Lower lobe of right lung (tissue), 2 donors: Measurements from ENCODE around the gene DENND4B. TPM values are rescaled to one million over a fixed set of nuclear protein-coding genes. Genes with fewer than 3 reads are reported as not detected.
"Not testable (repeated sequence)": the region's sequence is repeated elsewhere in the genome, so short reads cannot be mapped to it uniquely, and the experiment has no call there.

Source experiments
- ATAC-seq, 2 donors: fragments of 200-7000 bp; cut with Tn5 transposase; one replicate each; pipeline ENCODE4 v1.9.1; 2020 to 2022; ENCODE audit warnings: mild to moderate bottlenecking in 2 of 2, moderate library complexity in 2 of 2
- DNase-seq: peaks from one replicate; pipeline ENCODE4 v3.0.0-alpha.2; 2020
- H3K27ac ChIP-seq: fragments of 200-600 bp; one replicate; pipeline ENCODE4 v1.8.0; 2022
- H3K27me3 ChIP-seq: fragments of 200-600 bp; one replicate; pipeline ENCODE4 v1.8.0; 2022; ENCODE audit warnings: low read depth
- H3K36me3 ChIP-seq: fragments of 200-600 bp; one replicate; pipeline ENCODE4 v1.8.0; 2022; ENCODE audit warnings: mild to moderate bottlenecking
- H3K4me1 ChIP-seq: fragments of 200-600 bp; one replicate; pipeline ENCODE4 v1.8.0; 2022
- H3K4me3 ChIP-seq: fragments of 200-600 bp; one replicate; pipeline ENCODE4 v1.8.0; 2022; ENCODE audit warnings: mild to moderate bottlenecking
- H3K9me3 ChIP-seq: fragments of 200-600 bp; one replicate; pipeline ENCODE4 v1.8.0; 2022
- CTCF ChIP-seq: fragments of 200-600 bp; IDR thresholded peaks from one replicate; pipeline ENCODE4 v1.8.0; 2022; ENCODE audit warnings: antibody characterized with exemption, mild to moderate bottlenecking
- intact Hi-C: fragments of 100-400 bp; cut with DNase I; formaldehyde crosslinking; loops from one replicate; pipeline ENCODE4 v1.11.0; 2022
- total RNA-seq: library from RNA; stranded (reverse); fragmentation: NEBNext Ultra II Directional; extraction: Animal tissue kit (Norgen Biotek cat#: 25700); gene quantifications from one replicate; pipeline ENCODE4 v1.2.1, GENCODE V29; 2021
- donor health status: DM: no; HTN: yes; CAD: no; lungs with severe emphysema.

Gene DENND4B
- total RNA-seq, 1 donor from 2014 or later: 95.4 TPM

- H3K4me3 ChIP-seq: no peak overlapping the region
- H3K27me3 ChIP-seq: no peaks in the 10 kb centered on the region
- no peak for TF ChIP-seq CTCF
- H3K9me3 ChIP-seq: no peaks in the 10 kb centered on the region
- intact Hi-C loops: no loop called here
- H3K4me1 ChIP-seq: peaks cover 46% of the 10 kb centered on the region
- ATAC-seq (no peak), DNase-seq (no peak)
- peaks cover 21% of the 10 kb centered on the region for H3K36me3 ChIP-seq
- peak overlapping the region; percentile 46 for H3K27ac ChIP-seq
Observed at GRCh38 chr1:153919876-153920852, 26.4 kb downstream of the DENND4B start.

GRCh38 chr1:153916297-153916696, 30.2 kb downstream of the DENND4B start:
- peaks cover 32% of the 10 kb centered on the region for H3K4me1 ChIP-seq
- no peak for ATAC-seq

GRCh38 chr1:153912349-153912748, 34.2 kb downstream of the DENND4B start:
- Histone ChIP-seq H3K27me3 (no peaks in the 10 kb centered on the region), H3K4me1 (no peaks in the 10 kb centered on the region), H3K27ac (no peak overlapping the region), H3K36me3 (peaks cover 24% of the 10 kb centered on the region), H3K4me3 (no peak overlapping the region), H3K9me3 (no peaks in the 10 kb centered on the region)
- DNase-seq: no peak
- no peak for ATAC-seq
- TF ChIP-seq CTCF: no peak
- intact Hi-C loops: no loop called here

More at GRCh38 chr1:153916297-153916696, 30.2 kb downstream of the DENND4B start:
- no peak for TF ChIP-seq CTCF
- H3K4me3 ChIP-seq: no peak overlapping the region
- no peak for DNase-seq
- no peaks in the 10 kb centered on the region for H3K27me3 ChIP-seq
- intact Hi-C loops: no loop called here
- no peaks in the 10 kb centered on the region for H3K9me3 ChIP-seq
- H3K27ac ChIP-seq: no peak overlapping the region
- peaks cover 26% of the 10 kb centered on the region for H3K36me3 ChIP-seq

- H3K9me3 ChIP-seq, H3K4me3 ChIP-seq, DNase-seq, intact Hi-C loops, H3K27ac ChIP-seq, H3K4me1 ChIP-seq, H3K27me3 ChIP-seq, ATAC-seq: not testable (repeated sequence)
- H3K36me3 ChIP-seq: peaks cover 14% of the 10 kb centered on the region
Observed at GRCh38 chr1:153910560-153910959, 36.0 kb downstream of the DENND4B start.

GRCh38 chr1:153908071-153908470, 38.4 kb downstream of the DENND4B start:
- intact Hi-C loops: no loop called here
- Histone ChIP-seq H3K27ac (no peak overlapping the region), H3K4me3 (no peak overlapping the region), H3K9me3 (no peaks in the 10 kb centered on the region), H3K4me1 (peaks cover 6% of the 10 kb centered on the region), H3K27me3 (no peaks in the 10 kb centered on the region), H3K36me3 (peaks cover 9% of the 10 kb centered on the region)
- no peak for ATAC-seq
- TF ChIP-seq CTCF: no peak
- DNase-seq: no peak

GRCh38 chr1:153907134-153907533, 39.4 kb downstream of the DENND4B start:
- no peak overlapping the region for H3K27ac ChIP-seq
- no peak overlapping the region for H3K4me3 ChIP-seq
- no peaks in the 10 kb centered on the region for H3K9me3 ChIP-seq
- no peak for DNase-seq
- ATAC-seq: no peak
- peaks cover 6% of the 10 kb centered on the region for H3K4me1 ChIP-seq
- intact Hi-C loops: no loop called here
- H3K27me3 ChIP-seq: no peaks in the 10 kb centered on the region
- H3K36me3 ChIP-seq: peaks cover 9% of the 10 kb centered on the region
- TF ChIP-seq CTCF: no peak
